Ishikawa (cell line): Measurements from ENCODE around the gene AGBL5.

ENCODE experiments used
- CEBPB ChIP-seq: IDR thresholded peaks from 2 replicates; pipeline ENCODE4 v1.6.1; 2012
- CREB1 ChIP-seq: IDR thresholded peaks from 2 replicates; pipeline ENCODE4 v1.6.1; 2012; ENCODE audit warnings: low read depth
- EGR1 ChIP-seq: IDR thresholded peaks from 2 replicates; pipeline ENCODE4 v1.6.1; 2012
- EP300 ChIP-seq: IDR thresholded peaks from 2 replicates; pipeline ENCODE4 v1.6.1; 2012; ENCODE audit warnings: borderline replicate concordance
- FOXM1 ChIP-seq: IDR thresholded peaks from 2 replicates; pipeline ENCODE4 v1.6.1; 2012; ENCODE audit warnings: low read depth, borderline replicate concordance
- NFIC ChIP-seq: IDR thresholded peaks from 2 replicates; pipeline ENCODE4 v1.6.1; 2012
- RAD21 ChIP-seq: IDR thresholded peaks from 2 replicates; pipeline ENCODE4 v1.6.1; 2012; ENCODE audit warnings: low read depth
- TAF1 ChIP-seq: IDR thresholded peaks from 2 replicates; pipeline ENCODE4 v1.6.1; 2012; ENCODE audit warnings: low read depth, mild to moderate bottlenecking
- TCF12 ChIP-seq: IDR thresholded peaks from 2 replicates; pipeline ENCODE4 v1.6.1; 2012; ENCODE audit warnings: low read depth
- TEAD4 ChIP-seq: IDR thresholded peaks from 2 replicates; pipeline ENCODE4 v1.6.1; 2012
- YY1 ChIP-seq: IDR thresholded peaks from 2 replicates; pipeline ENCODE4 v1.6.1; 2012; ENCODE audit warnings: low read depth
- ZBTB7A ChIP-seq: IDR thresholded peaks from 2 replicates; pipeline ENCODE4 v1.6.1; 2012; ENCODE audit warnings: low read depth
- TF ChIP-seq, protein P1 (sequence below): IDR thresholded peaks from 2 replicates; pipeline ENCODE4 v1.6.1; 2012
- TF ChIP-seq, protein P2 (sequence below): IDR thresholded peaks from 2 replicates; pipeline ENCODE4 v1.6.1; 2012
- TF ChIP-seq, protein P3 (sequence below): IDR thresholded peaks from 2 replicates; pipeline ENCODE4 v1.6.1; 2012; ENCODE audit warnings: low read depth, mild to moderate bottlenecking

Gene AGBL5

DNA sequence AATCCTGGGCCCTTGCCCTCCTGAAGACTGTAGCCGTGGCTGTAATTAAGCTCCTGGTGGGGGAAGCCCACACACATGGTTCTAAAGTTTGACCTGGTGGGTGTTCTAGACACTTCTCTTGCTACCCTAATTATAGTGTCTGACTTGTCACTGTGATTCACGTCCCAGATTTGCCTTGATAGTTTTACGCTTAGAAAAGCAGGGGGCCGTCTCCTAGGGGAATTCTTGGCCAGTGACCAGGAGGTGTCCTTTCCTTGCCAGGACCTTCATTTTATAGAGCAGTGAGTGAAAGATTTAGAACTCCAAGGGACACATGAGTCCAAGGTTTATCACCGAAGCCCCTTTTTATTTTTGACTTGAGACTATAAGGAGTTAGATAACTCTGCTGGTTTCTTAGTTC, 9.7 kb upstream of the AGBL5 start:
- TF ChIP-seq EGR1 = no peak
- TF ChIP-seq NFIC = no peak
- no peak for TF ChIP-seq TAF1
- TF ChIP-seq, protein P1, sequence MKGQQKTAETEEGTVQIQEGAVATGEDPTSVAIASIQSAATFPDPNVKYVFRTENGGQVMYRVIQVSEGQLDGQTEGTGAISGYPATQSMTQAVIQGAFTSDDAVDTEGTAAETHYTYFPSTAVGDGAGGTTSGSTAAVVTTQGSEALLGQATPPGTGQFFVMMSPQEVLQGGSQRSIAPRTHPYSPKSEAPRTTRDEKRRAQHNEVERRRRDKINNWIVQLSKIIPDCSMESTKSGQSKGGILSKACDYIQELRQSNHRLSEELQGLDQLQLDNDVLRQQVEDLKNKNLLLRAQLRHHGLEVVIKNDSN = no peak
- TF ChIP-seq RAD21 = no peak
- TF ChIP-seq TCF12 = no peak
- no peak for TF ChIP-seq ZBTB7A
- no peak for TF ChIP-seq CEBPB
- TF ChIP-seq, protein P2, sequence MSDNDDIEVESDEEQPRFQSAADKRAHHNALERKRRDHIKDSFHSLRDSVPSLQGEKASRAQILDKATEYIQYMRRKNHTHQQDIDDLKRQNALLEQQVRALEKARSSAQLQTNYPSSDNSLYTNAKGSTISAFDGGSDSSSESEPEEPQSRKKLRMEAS = no peak
- TF ChIP-seq YY1 = no peak
- TF ChIP-seq FOXM1 = no peak
- no peak for TF ChIP-seq TEAD4
- no peak for TF ChIP-seq EP300

DNA sequence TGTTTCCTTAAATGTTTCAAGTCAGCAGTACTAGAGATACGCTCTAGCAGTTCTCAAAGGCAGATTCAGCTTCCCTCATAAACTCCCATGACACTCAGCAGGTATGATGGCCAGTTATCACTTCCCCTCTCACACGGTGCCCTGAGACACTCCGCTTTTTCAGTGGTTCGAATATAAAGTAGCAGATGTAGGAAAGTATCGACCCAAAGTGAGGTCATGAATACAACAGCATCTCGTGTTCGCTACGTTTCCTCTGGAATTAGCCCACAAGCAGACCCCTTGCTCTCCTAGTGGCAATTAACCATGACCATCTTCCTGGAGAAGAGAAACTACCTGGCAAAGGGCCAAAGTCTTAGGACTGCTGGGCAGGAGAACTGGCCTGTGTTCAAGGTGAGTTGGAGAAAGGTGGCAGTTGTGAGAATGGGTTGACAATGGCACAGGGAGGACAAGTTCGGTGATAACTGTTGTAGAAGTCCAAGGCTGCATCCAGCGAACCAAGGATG, 9.3 kb upstream of the AGBL5 start:
- TF ChIP-seq, protein P3, sequence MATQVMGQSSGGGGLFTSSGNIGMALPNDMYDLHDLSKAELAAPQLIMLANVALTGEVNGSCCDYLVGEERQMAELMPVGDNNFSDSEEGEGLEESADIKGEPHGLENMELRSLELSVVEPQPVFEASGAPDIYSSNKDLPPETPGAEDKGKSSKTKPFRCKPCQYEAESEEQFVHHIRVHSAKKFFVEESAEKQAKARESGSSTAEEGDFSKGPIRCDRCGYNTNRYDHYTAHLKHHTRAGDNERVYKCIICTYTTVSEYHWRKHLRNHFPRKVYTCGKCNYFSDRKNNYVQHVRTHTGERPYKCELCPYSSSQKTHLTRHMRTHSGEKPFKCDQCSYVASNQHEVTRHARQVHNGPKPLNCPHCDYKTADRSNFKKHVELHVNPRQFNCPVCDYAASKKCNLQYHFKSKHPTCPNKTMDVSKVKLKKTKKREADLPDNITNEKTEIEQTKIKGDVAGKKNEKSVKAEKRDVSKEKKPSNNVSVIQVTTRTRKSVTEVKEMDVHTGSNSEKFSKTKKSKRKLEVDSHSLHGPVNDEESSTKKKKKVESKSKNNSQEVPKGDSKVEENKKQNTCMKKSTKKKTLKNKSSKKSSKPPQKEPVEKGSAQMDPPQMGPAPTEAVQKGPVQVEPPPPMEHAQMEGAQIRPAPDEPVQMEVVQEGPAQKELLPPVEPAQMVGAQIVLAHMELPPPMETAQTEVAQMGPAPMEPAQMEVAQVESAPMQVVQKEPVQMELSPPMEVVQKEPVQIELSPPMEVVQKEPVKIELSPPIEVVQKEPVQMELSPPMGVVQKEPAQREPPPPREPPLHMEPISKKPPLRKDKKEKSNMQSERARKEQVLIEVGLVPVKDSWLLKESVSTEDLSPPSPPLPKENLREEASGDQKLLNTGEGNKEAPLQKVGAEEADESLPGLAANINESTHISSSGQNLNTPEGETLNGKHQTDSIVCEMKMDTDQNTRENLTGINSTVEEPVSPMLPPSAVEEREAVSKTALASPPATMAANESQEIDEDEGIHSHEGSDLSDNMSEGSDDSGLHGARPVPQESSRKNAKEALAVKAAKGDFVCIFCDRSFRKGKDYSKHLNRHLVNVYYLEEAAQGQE = no peak
- 0 out of 2 replicates have a peak, but pooled peaks have one; percentile 18 for TF ChIP-seq NFIC
- TF ChIP-seq CEBPB = no peak

DNA sequence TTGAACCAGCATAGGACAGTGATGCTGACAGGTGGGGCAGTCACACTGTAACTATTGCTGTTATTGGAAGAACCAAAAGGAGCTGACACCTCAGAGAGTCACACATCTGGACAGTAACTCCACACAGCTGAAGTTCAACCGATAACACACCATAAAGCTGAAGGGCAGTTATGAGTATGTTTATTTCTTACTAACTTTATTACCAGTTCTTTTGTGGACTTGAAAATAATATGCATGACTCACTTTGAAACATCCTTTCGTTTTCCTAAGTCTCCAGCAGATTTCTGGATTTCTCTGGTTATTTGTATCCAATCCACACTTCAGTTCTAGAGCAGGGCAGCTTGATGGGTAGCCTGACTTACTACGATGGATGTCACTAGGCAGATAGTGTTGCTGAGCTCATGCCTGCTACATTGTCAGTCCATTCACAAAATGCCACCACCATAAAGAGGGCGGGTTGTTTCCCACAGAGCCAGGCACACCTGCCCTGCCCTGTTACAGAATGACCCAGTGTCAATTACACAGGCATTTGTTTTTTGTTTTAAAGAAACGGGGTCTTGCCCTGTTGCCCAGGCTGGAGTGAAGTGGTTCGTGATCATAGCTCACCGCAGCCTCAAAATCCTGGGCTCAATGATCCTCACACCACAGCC, 8.4 kb upstream of the AGBL5 start:
- no peak for TF ChIP-seq TAF1
- TF ChIP-seq, protein P1 = no peak
- TF ChIP-seq CREB1 = no peak
- no peak for TF ChIP-seq ZBTB7A
- no peak for TF ChIP-seq NFIC
- no peak for TF ChIP-seq TEAD4
- no peak for TF ChIP-seq EGR1
- no peak for TF ChIP-seq EP300
- TF ChIP-seq CEBPB = no peak
- TF ChIP-seq TCF12 = no peak

DNA sequence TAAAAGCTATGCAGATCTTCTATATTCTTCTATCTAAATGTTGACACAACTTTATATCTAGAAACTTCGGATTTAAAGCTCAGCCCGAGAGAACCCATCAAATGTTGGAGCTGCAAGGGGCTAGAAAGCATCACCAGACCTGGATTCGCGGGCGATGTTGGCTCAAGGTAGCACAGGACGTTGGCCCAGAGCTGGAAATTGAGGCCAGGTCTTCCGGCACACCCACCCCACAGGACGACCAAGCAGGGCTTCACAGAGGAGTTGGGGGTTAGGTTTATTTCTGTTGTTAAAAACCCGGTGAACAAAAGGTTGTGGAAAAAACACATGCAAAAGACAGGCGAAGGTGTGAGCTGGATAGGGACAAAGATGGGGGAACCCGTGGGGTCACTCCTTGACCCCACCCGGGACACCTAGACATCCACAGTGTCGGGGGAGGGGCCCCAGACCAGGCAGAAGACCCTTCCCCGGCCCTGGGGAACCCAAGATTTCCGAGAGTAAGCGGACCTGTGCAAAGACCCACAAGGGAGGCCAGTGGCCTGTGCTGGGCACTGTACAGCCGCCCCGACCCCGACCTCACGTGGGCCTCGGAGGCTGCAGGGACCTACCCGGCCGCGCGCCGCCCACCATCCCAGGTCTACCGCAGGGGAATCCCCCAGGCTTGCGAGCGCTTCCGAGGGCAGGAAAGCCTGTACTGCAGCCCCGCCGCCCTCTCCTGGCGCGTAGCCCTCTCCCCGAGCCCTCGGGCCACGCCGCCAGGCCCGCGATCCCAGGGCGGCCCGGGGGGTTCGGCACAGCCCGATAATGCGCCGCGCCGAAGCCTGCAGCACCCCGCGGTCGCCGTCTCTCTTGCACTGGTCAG, 1.8 kb upstream of the AGBL5 start:
- TF ChIP-seq EP300 (no peak), CREB1 (no peak), FOXM1 (no peak), NFIC (no peak), TCF12 (no peak), TAF1 (no peak)
- TF ChIP-seq, protein P3 = no peak
- TF ChIP-seq, protein P2 = 0 out of 2 replicates have a peak, but pooled peaks have one; percentile 4
- TF ChIP-seq, protein P1 = 0 out of 2 replicates have a peak, but pooled peaks have one; percentile 20

DNA sequence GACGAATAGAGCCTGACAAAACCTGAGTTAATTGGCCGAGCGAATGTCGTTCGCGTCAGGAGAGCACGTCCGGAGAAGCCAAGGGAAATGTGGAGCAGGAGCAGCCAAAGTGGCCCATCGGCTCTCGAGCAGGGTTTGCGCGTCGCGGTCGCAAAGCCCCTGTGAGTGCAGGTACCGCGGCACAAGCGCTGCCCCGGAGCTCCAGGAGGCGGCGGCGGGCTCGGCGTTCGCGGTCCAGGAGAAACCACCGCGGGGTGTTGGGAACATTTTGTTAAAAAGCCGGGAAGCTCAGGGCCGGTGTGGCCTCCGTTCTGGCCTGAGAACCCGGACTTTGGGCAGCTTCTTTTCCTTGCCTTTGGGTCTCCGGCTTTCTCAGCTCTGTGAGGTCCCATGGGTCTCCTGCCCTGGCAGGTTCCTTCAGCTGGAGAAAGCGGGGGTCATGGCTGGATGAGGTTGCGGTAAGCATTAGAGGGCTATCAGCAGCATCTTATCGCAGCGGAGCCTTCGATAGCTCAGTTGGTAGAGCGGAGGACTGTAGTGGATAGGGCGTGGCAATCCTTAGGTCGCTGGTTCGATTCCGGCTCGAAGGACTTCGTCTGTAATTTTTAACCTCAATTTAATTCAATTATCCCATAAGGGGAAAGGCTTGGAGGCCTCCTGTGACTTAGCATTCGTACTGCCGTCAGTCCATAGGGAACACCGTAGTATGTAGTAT, 1.0 kb upstream of the AGBL5 start:
- TF ChIP-seq TCF12 (no peak; the same call in 1 of the 2 replicates), EP300 (no peak), ZBTB7A (peak; percentile 66), TAF1 (0 out of 2 replicates have a peak, but pooled peaks have one; percentile 8), NFIC (peak; percentile 16; the same call in 1 of the 2 replicates), CREB1 (no peak), YY1 (peak; percentile 80), FOXM1 (no peak), EGR1 (peak; percentile 62; the same call in 1 of the 2 replicates), TEAD4 (peak; percentile 95), RAD21 (no peak), CEBPB (0 out of 2 replicates have a peak, but pooled peaks have one; percentile 61)
- TF ChIP-seq, protein P3 = no peak
- TF ChIP-seq, protein P1 = no peak
- TF ChIP-seq, protein P2 = 0 out of 2 replicates have a peak, but pooled peaks have one; percentile 22
